Activated naive CD4-positive, alpha-beta T cell treated with anti-CD3 and anti-CD28 coated beads for 36 hours (primary cell): ENCODE results near the gene ADGRD2. TPM values are rescaled to one million over a fixed set of nuclear protein-coding genes. Genes with fewer than 3 reads are reported as not detected.

Experiments used
- CTCF ChIA-PET: fragments of 350-600 bp; sonication (Branson Sonifier 250); formaldehyde crosslinking; loops from one replicate; lab custom pipeline; 2021; ENCODE audit warnings: antibody characterized with exemption; lab: Charles Lee
- DNase-seq: peaks from one replicate; pipeline ENCODE4 v3.0.0-alpha.2; 2020
- H3K27ac Mint-ChIP-seq: one replicate; pipeline ENCODE4 v1.8.0; 2021; ENCODE audit warnings: mild to moderate bottlenecking, mixed read lengths
- H3K27me3 Mint-ChIP-seq: one replicate; pipeline ENCODE4 v1.8.0; 2021; ENCODE audit warnings: low read depth, mixed read lengths
- H3K36me3 Mint-ChIP-seq: one replicate; pipeline ENCODE4 v1.8.0; 2021; ENCODE audit warnings: low read depth, mixed read lengths
- H3K4me1 Mint-ChIP-seq: one replicate; pipeline ENCODE4 v1.8.0; 2021; ENCODE audit warnings: low read depth, mixed read lengths
- H3K4me3 Mint-ChIP-seq: one replicate; pipeline ENCODE4 v1.8.0; 2021; ENCODE audit warnings: mild to moderate bottlenecking, moderate library complexity, mixed read lengths
- H3K9me3 Mint-ChIP-seq: one replicate; pipeline ENCODE4 v1.8.0; 2021; ENCODE audit warnings: mixed read lengths
- intact Hi-C: fragments of 100-400 bp; cut with micrococcal nuclease; formaldehyde crosslinking; loops from one replicate; pipeline ENCODE4 v1.15.1; 2023
- total RNA-seq, 2 experiments: library from RNA; stranded (reverse); gene quantifications; one replicate each; pipeline ENCODE4 v1.2.3, GENCODE V29; 2021

Gene ADGRD2
- total RNA-seq, 2 experiments from 2014 or later: not detected

GRCh38 chr9:124497441-124497840 lies 47.2 kb downstream of the ADGRD2 start:
- intact Hi-C loops: no loop called here
- no peaks in the 10 kb centered on the region for H3K36me3 Mint-ChIP-seq
- H3K27me3 Mint-ChIP-seq: peaks cover 5% of the 10 kb centered on the region
- no peak for DNase-seq
- H3K27ac Mint-ChIP-seq: no peak overlapping the region
- H3K9me3 Mint-ChIP-seq: no peaks in the 10 kb centered on the region
- CTCF ChIA-PET: interaction anchor here (1.5 kb wide), 1 partner anchor 39 kb away, joined by 5 read pairs; no protein-coding TSS in a partner anchor
- H3K4me1 Mint-ChIP-seq: peaks cover 30% of the 10 kb centered on the region
- no peak overlapping the region for H3K4me3 Mint-ChIP-seq

- CTCF ChIA-PET: no interaction called here
- no peaks in the 10 kb centered on the region for H3K9me3 Mint-ChIP-seq
- H3K36me3 Mint-ChIP-seq: no peaks in the 10 kb centered on the region
- H3K4me1 Mint-ChIP-seq: peaks cover 30% of the 10 kb centered on the region
- intact Hi-C loops: no loop called here
- DNase-seq: no peak
- H3K27ac Mint-ChIP-seq: no peak overlapping the region
- H3K27me3 Mint-ChIP-seq: peaks cover 6% of the 10 kb centered on the region
- H3K4me3 Mint-ChIP-seq: no peak overlapping the region
Measured at GRCh38 chr9:124498040-124498439, 47.8 kb downstream of the ADGRD2 start.

- Mint-ChIP-seq H3K4me1 (peaks cover 31% of the 10 kb centered on the region), H3K27me3 (peaks cover 9% of the 10 kb centered on the region), H3K36me3 (no peaks in the 10 kb centered on the region), H3K4me3 (no peak overlapping the region), H3K27ac (no peak overlapping the region), H3K9me3 (no peaks in the 10 kb centered on the region)
- no peak for DNase-seq
- intact Hi-C loops: no loop called here
- CTCF ChIA-PET: no interaction called here
Measured at GRCh38 chr9:124498499-124499146, 48.4 kb downstream of the ADGRD2 start.

- DNase-seq: no peak
- intact Hi-C loops: no loop called here
- peaks cover 3% of the 10 kb centered on the region for H3K36me3 Mint-ChIP-seq
- no peaks in the 10 kb centered on the region for H3K9me3 Mint-ChIP-seq
- CTCF ChIA-PET: no interaction called here
- H3K4me1 Mint-ChIP-seq: peaks cover 35% of the 10 kb centered on the region
- no peak overlapping the region for H3K4me3 Mint-ChIP-seq
- peaks cover 14% of the 10 kb centered on the region for H3K27me3 Mint-ChIP-seq
- no peak overlapping the region for H3K27ac Mint-ChIP-seq
Measured at GRCh38 chr9:124499216-124499615, 49.0 kb downstream of the ADGRD2 start.

GRCh38 chr9:124500028-124500795 lies 50.0 kb downstream of the ADGRD2 start:
- H3K4me3 Mint-ChIP-seq: no peak overlapping the region
- CTCF ChIA-PET: interaction anchor here (0.7 kb wide), 1 partner anchor 212 kb away, joined by 3 read pairs; no protein-coding TSS in a partner anchor
- intact Hi-C loops: no loop called here

GRCh38 chr9:124500796-124501611 lies 50.8 kb downstream of the ADGRD2 start:
- no peak for DNase-seq
- intact Hi-C loops: no loop called here
- H3K27me3 Mint-ChIP-seq: peaks cover 20% of the 10 kb centered on the region
- peaks cover 24% of the 10 kb centered on the region for H3K4me1 Mint-ChIP-seq
- H3K36me3 Mint-ChIP-seq: peaks cover 3% of the 10 kb centered on the region
- no peak overlapping the region for H3K27ac Mint-ChIP-seq
- H3K4me3 Mint-ChIP-seq: no peak overlapping the region
- H3K9me3 Mint-ChIP-seq: no peaks in the 10 kb centered on the region
- CTCF ChIA-PET: interaction anchor here (1.2 kb wide), 1 partner anchor 56 kb away, joined by 3 read pairs; no protein-coding TSS in a partner anchor

More at GRCh38 chr9:124500028-124500795, 50.0 kb downstream of the ADGRD2 start:
- peaks cover 3% of the 10 kb centered on the region for H3K36me3 Mint-ChIP-seq
- H3K27ac Mint-ChIP-seq: no peak overlapping the region
- no peak for DNase-seq
- H3K4me1 Mint-ChIP-seq: peaks cover 31% of the 10 kb centered on the region
- H3K27me3 Mint-ChIP-seq: peaks cover 16% of the 10 kb centered on the region
- H3K9me3 Mint-ChIP-seq: no peaks in the 10 kb centered on the region

GRCh38 chr9:124501771-124502320 lies 51.6 kb downstream of the ADGRD2 start:
- Mint-ChIP-seq H3K27me3 (peaks cover 25% of the 10 kb centered on the region), H3K27ac (no peak overlapping the region), H3K4me3 (no peak overlapping the region), H3K9me3 (no peaks in the 10 kb centered on the region), H3K4me1 (peaks cover 19% of the 10 kb centered on the region), H3K36me3 (peaks cover 3% of the 10 kb centered on the region)
- CTCF ChIA-PET: interaction anchor here (1.2 kb wide), 1 partner anchor 57 kb away, joined by 3 read pairs; no protein-coding TSS in a partner anchor
- intact Hi-C loops: no loop called here
- DNase-seq: no peak

- peaks cover 25% of the 10 kb centered on the region for H3K27me3 Mint-ChIP-seq
- H3K4me1 Mint-ChIP-seq: peaks cover 16% of the 10 kb centered on the region
- peaks cover 3% of the 10 kb centered on the region for H3K36me3 Mint-ChIP-seq
- no peak overlapping the region for H3K4me3 Mint-ChIP-seq
- CTCF ChIA-PET: interaction anchor here (0.7 kb wide), 1 partner anchor 349 kb away, joined by 4 read pairs; no protein-coding TSS in a partner anchor
- no peak overlapping the region for H3K27ac Mint-ChIP-seq
- H3K9me3 Mint-ChIP-seq: no peaks in the 10 kb centered on the region
- intact Hi-C loops: no loop called here
- DNase-seq: no peak
Measured at GRCh38 chr9:124502711-124503702, 52.8 kb downstream of the ADGRD2 start.

- Mint-ChIP-seq H3K4me3 (peak overlapping the region; percentile 67), H3K4me1 (peaks cover 16% of the 10 kb centered on the region), H3K27ac (no peak overlapping the region), H3K36me3 (peaks cover 3% of the 10 kb centered on the region), H3K27me3 (peaks cover 25% of the 10 kb centered on the region), H3K9me3 (no peaks in the 10 kb centered on the region)
- intact Hi-C loops: no loop called here
- CTCF ChIA-PET: no interaction called here
- no peak for DNase-seq
Measured at GRCh38 chr9:124503713-124504529, 53.7 kb downstream of the ADGRD2 start.

GRCh38 chr9:124504530-124505005 lies 54.3 kb downstream of the ADGRD2 start:
- Mint-ChIP-seq H3K27me3 (peaks cover 25% of the 10 kb centered on the region), H3K36me3 (peaks cover 3% of the 10 kb centered on the region), H3K27ac (no peak overlapping the region), H3K4me3 (no peak overlapping the region), H3K4me1 (peaks cover 11% of the 10 kb centered on the region), H3K9me3 (no peaks in the 10 kb centered on the region)
- no peak for DNase-seq
- CTCF ChIA-PET: no interaction called here
- intact Hi-C loops: no loop called here
